Mammary epithelial cell (primary cell): ENCODE measurements around the gene CEP112.

Experiments used
- EZH2 ChIP-seq: IDR thresholded peaks from 2 replicates; pipeline ENCODE4 v1.6.1; 2012; ENCODE audit warnings: low read length, inconsistent platforms, borderline replicate concordance
- TF ChIP-seq, protein P1 (sequence below), 2 donors: IDR thresholded peaks in 1 of 2; conservative IDR thresholded peaks in 1 of 2; 2 replicates each; pipeline ENCODE4 v1.5.1; 2011 to 2012; ENCODE audit warnings: inconsistent platforms in 2 of 2, low read length in 2 of 2, mild to moderate bottlenecking in 2 of 2, control low read depth in 1 of 2, low read depth in 1 of 2; ENCODE audit not compliant: insufficient read depth in 1 of 2; ENCODE audit errors: extremely low read depth in 1 of 2

DNA sequence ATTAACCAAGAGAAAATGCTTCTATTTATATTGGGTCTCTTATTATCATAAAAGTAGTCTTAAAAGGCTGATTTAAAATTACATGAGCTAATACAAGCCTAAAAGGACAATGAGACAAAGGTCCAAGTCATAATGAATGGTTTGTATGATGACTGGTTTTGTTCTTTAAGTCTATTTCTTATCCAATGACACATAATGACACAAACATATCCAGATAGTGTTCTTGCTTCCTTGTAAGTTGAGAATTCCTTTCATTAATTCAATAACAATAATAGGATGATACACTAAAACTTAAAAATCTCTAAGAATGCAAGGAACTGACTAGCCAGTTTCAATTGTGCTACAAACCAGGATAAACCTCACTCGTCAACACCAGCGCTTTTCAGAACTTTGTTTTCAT, 244.1 kb downstream of the CEP112 start:
- TF ChIP-seq, protein P1, sequence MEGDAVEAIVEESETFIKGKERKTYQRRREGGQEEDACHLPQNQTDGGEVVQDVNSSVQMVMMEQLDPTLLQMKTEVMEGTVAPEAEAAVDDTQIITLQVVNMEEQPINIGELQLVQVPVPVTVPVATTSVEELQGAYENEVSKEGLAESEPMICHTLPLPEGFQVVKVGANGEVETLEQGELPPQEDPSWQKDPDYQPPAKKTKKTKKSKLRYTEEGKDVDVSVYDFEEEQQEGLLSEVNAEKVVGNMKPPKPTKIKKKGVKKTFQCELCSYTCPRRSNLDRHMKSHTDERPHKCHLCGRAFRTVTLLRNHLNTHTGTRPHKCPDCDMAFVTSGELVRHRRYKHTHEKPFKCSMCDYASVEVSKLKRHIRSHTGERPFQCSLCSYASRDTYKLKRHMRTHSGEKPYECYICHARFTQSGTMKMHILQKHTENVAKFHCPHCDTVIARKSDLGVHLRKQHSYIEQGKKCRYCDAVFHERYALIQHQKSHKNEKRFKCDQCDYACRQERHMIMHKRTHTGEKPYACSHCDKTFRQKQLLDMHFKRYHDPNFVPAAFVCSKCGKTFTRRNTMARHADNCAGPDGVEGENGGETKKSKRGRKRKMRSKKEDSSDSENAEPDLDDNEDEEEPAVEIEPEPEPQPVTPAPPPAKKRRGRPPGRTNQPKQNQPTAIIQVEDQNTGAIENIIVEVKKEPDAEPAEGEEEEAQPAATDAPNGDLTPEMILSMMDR (conservative IDR thresholded peaks at IDR 0.05 in 1 of 2, IDR thresholded peaks at IDR 0.05 in 1 of 2; ENCODE audit: extremely low read depth in 1 of 2, insufficient read depth in 1 of 2, low read depth in 1 of 2, low read length in 2 of 2) = no peak
- no peak for TF ChIP-seq EZH2
